DND-41 (cell line): Measurements from ENCODE around the gene CENPK.

Experiments
- EZH2 ChIP-seq: IDR thresholded peaks from 3 replicates; pipeline ENCODE4 v1.6.1; 2012; ENCODE audit warnings: borderline replicate concordance, low read depth, mild to moderate bottlenecking, moderate library complexity, low read length, inconsistent platforms; ENCODE audit not compliant: severe bottlenecking
- TF ChIP-seq, protein P1 (sequence below): IDR thresholded peaks from 2 replicates; pipeline ENCODE4 v1.5.1; 2012; ENCODE audit warnings: borderline replicate concordance, low read length, moderate library complexity, mild to moderate bottlenecking; ENCODE audit not compliant: poor library complexity, severe bottlenecking; ENCODE audit errors: extremely low read depth

DNA sequence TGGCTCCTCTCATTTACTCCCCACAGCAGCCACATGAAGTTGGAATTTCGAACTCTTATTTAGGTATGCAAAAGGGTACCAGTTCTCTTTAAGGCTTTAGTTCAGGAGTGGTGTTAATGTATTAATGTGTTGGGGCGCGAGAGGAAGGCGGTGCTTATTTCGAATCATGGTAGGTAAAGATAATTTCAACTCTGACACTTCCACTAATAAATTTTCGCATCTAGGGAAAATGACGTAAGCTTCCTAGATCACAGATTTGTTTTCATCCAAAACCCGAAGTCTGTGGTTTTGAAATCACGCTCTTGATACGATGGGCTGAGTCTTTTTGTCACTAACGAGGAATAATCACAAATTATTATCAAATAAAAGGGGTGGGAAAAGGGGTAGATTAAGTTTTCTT lies 809 bp upstream of the CENPK start:
- TF ChIP-seq, protein P1, sequence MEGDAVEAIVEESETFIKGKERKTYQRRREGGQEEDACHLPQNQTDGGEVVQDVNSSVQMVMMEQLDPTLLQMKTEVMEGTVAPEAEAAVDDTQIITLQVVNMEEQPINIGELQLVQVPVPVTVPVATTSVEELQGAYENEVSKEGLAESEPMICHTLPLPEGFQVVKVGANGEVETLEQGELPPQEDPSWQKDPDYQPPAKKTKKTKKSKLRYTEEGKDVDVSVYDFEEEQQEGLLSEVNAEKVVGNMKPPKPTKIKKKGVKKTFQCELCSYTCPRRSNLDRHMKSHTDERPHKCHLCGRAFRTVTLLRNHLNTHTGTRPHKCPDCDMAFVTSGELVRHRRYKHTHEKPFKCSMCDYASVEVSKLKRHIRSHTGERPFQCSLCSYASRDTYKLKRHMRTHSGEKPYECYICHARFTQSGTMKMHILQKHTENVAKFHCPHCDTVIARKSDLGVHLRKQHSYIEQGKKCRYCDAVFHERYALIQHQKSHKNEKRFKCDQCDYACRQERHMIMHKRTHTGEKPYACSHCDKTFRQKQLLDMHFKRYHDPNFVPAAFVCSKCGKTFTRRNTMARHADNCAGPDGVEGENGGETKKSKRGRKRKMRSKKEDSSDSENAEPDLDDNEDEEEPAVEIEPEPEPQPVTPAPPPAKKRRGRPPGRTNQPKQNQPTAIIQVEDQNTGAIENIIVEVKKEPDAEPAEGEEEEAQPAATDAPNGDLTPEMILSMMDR, result no peak
- TF ChIP-seq EZH2, result no peak
